NCI-H2196 (cell line): ENCODE results near the gene KIF3B.
"Not testable (repeated sequence)": the region's sequence is repeated elsewhere in the genome, so short reads cannot be mapped to it uniquely, and the experiment has no call there.

Source experiments
- DNase-seq: peaks from one replicate; lab custom pipeline; 2025; ENCODE audit not compliant: unreplicated experiment; lab: John Stamatoyannopoulos, UW

Gene KIF3B

DNA sequence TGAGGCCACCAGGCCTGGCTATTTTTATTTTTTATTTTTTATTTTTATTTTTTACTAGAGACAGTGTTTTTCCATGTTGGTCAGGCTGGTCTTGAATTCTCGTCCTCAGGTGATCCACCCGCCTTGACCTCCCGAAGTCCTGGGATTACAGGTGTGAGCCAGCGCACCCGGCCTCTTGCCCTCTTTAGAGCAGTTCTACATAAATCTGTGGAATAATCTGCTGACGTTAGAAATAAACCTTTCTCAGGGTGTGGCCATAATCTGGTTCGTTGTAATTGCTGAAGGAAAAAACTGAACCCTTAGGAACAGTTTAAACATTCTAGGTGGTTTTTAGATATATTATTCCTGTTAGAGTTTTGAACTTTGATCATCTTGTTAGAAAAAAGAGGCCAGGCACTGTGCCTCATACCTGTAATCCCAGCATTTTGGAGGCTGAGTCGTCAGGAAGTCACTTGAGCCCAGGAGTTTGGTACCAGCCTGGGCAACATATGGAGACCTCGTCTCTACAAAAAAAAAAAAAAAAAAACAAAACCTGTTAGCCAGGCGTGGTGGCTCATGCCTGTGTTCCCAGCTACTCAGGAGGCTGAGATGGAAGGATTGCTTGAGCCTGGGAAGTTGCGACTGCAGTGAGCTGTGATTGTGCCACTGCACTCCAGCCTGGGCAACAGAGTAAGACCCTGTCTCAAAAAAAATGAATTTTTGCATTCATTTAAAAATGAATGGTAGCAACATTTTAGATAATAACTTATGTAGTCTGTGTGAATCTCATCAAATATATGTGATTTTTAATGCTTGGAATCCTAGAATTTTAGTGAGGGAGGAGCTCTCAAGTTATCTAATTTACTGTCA is 104.9 kb downstream of the KIF3B start:
- no peak for DNase-seq

DNA sequence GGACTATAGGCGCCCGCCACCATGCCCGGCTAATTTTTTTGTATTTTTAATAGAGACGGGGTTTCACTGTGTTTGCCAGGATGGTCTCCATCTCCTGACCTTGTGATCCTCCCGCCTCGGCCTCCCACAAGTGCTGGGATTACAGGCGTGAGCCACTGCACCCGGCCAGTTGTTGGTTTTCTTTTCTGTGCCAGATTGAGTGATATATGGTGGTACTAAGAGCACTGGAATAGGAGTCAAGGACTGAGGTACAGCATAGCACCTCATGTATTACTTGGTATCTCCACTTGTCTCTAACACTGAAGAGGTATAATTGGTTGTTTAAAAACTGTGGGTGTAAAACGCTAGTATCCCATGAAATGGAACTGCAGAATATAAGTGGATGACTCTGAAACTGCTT is 106.0 kb downstream of the KIF3B start:
- not testable (repeated sequence) for DNase-seq
